ENCODE results near the gene CCDC33.

The CCDC33 gene

GRCh38 chr15:74276560-74276959 lies 40.4 kb downstream of the CCDC33 start:
- TF ChIP-seq, protein P1, sequence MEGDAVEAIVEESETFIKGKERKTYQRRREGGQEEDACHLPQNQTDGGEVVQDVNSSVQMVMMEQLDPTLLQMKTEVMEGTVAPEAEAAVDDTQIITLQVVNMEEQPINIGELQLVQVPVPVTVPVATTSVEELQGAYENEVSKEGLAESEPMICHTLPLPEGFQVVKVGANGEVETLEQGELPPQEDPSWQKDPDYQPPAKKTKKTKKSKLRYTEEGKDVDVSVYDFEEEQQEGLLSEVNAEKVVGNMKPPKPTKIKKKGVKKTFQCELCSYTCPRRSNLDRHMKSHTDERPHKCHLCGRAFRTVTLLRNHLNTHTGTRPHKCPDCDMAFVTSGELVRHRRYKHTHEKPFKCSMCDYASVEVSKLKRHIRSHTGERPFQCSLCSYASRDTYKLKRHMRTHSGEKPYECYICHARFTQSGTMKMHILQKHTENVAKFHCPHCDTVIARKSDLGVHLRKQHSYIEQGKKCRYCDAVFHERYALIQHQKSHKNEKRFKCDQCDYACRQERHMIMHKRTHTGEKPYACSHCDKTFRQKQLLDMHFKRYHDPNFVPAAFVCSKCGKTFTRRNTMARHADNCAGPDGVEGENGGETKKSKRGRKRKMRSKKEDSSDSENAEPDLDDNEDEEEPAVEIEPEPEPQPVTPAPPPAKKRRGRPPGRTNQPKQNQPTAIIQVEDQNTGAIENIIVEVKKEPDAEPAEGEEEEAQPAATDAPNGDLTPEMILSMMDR (IDR thresholded peaks at IDR 0.05; ENCODE audit: control insufficient read depth, extremely low read depth, insufficient read depth): no peak
- H3K4me3 ChIP-seq (ENCODE audit: low read depth, low read length): no peak overlapping the region
- DNase-seq (ENCODE audit: low read depth): no peak

DNA sequence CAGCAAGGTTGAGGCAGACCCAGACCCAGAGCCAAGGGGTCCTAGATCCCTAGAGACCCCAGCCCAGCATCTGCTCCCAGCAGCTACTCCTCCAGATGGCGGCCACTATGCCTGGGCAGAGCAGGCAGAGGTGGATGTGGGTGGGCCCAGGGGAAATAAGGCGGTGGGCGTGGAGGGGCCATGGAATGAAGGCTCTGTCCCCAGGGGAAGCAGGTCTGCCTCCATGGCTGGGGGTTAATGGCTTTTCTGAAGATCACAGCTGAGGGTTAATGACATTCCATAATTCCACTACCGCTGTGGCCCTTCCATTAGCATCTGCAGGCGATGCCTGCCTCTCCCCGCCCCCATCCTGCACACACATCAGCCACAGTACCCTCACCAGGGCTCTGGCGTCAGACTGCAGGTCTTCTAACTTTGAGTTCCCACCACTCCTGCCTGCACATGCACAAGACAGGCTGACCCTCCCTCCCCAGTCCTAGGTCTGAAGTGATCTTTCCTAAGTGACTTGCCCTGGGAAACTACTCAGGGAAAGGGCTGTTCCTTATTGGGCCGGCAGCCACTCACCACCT lies 41.2 kb downstream of the CCDC33 start:
- no peak for DNase-seq (ENCODE audit: low read depth)
- H3K4me3 ChIP-seq (ENCODE audit: low read depth, low read length): no peak overlapping the region
- TF ChIP-seq, protein P1 (IDR thresholded peaks at IDR 0.05; ENCODE audit: control insufficient read depth, extremely low read depth, insufficient read depth): no peak

DNA sequence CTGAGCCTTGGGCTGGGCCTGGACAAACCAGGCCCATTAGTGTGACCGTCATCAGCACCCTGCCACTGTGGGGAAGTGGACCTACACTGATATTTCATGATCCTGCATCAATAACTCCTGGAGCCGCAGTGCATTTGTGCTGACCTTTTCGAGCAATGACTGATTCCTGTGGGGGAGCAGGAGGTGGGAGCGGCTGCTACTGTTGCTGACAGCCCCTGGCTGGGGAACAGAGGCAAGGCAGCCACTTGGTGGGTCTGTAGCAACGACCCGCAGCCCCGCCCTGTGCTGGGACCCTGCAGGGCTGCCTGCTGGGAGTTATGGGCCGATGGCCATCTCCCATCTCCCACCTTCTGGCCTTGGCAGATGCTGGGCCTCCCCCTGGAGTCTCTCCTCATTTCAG lies 42.1 kb downstream of the CCDC33 start:
- TF ChIP-seq, protein P1 (IDR thresholded peaks at IDR 0.05; ENCODE audit: control insufficient read depth, extremely low read depth, insufficient read depth): no peak

GRCh38 chr15:74281147-74282133 lies 45.3 kb downstream of the CCDC33 start:
- DNase-seq (ENCODE audit: low read depth): no peak
- TF ChIP-seq, protein P1 (IDR thresholded peaks at IDR 0.05; ENCODE audit: control insufficient read depth, extremely low read depth, insufficient read depth): no peak

More for the DNA sequence above, 42.1 kb downstream of the CCDC33 start:
- no peak for DNase-seq (ENCODE audit: low read depth)
- no peak overlapping the region for H3K4me3 ChIP-seq (ENCODE audit: low read depth, low read length)

DNA sequence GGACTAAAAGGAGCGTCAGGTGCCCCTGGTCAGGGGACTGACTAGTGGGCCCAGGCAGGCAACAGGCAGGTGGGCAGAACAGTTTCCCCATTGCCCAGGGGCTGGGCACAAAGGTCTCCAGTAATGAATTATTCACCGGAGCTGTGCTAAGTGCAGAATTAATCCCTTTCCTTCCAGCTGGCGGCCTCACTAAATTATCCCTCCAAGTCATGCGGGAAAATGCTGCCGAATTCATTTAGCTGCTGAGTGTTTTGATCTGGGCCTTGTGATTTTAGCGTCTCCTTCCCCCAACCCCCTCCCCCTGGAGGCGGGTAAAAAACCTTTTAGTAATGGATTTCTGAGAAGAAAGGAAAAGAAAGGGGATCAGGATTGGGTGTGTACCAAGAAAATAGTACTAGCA lies 47.2 kb downstream of the CCDC33 start:
- TF ChIP-seq, protein P1 (IDR thresholded peaks at IDR 0.05; ENCODE audit: control insufficient read depth, extremely low read depth, insufficient read depth): no peak
- DNase-seq (ENCODE audit: low read depth): no peak

More at GRCh38 chr15:74281147-74282133, 45.3 kb downstream of the CCDC33 start:
- H3K4me3 ChIP-seq (ENCODE audit: low read depth, low read length): no peak overlapping the region

DNA sequence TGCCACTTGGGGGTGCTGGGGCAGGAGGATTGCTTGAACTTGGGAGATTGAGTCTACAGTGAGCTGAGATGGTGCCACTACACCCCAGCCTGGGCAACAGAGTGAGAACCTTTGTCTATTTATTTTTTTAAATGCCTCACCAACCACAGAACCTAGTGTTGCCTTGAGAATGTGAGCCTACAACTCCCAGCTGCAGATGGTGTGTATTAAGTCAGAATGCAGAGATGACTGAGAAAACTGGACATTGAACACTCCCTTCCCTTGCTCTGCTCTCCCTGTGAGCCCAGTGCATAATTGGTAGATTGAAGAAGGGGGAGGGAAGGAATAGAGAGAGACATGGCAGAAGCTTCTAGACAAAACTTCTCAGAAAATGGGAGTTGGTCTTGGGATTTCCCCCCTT lies 53.5 kb downstream of the CCDC33 start:
- no peak for DNase-seq (ENCODE audit: low read depth)
- H3K4me3 ChIP-seq (ENCODE audit: low read depth, low read length): no peak overlapping the region
- TF ChIP-seq, protein P1 (IDR thresholded peaks at IDR 0.05; ENCODE audit: control insufficient read depth, extremely low read depth, insufficient read depth): no peak

More for the DNA sequence above, 47.2 kb downstream of the CCDC33 start:
- no peak overlapping the region for H3K4me3 ChIP-seq (ENCODE audit: low read depth, low read length)

All from LNCaP clone FGC (cell line).